ENCODE data around the gene TIMP2.

Gene TIMP2

GRCh38 chr17:78953356-78954350, 28.5 kb upstream of the TIMP2 start:
- no peak for DNase-seq (ENCODE audit: low read depth)
- H3K4me3 ChIP-seq (ENCODE audit: low read depth, low read length) = no peak overlapping the region
- TF ChIP-seq MAX (IDR thresholded peaks at IDR 0.05; ENCODE audit: low read depth, low read length) (no peak), POLR2A (IDR thresholded peaks at IDR 0.05; ENCODE audit: extremely low read depth, insufficient read length) (no peak), CTCF (IDR thresholded peaks at IDR 0.05; ENCODE audit: low read depth, low read length) (no peak), MYC (IDR thresholded peaks at IDR 0.05; ENCODE audit: low read depth, low read length) (no peak)

- H3K4me3 ChIP-seq (ENCODE audit: low read depth, low read length) = no peak overlapping the region
- no peak for DNase-seq (ENCODE audit: low read depth)
- TF ChIP-seq MAX (IDR thresholded peaks at IDR 0.05; ENCODE audit: low read depth, low read length) (no peak), MYC (IDR thresholded peaks at IDR 0.05; ENCODE audit: low read depth, low read length) (no peak), CTCF (IDR thresholded peaks at IDR 0.05; ENCODE audit: low read depth, low read length) (no peak), POLR2A (IDR thresholded peaks at IDR 0.05; ENCODE audit: extremely low read depth, insufficient read length) (no peak)
Observed at GRCh38 chr17:78952706-78953105, 27.5 kb upstream of the TIMP2 start.

- H3K4me3 ChIP-seq (ENCODE audit: low read depth, low read length) = no peak overlapping the region
- no peak for DNase-seq (ENCODE audit: low read depth)
- TF ChIP-seq MAX (IDR thresholded peaks at IDR 0.05; ENCODE audit: low read depth, low read length) = no peak
- TF ChIP-seq CTCF (IDR thresholded peaks at IDR 0.05; ENCODE audit: low read depth, low read length) = no peak
Observed at GRCh38 chr17:78951967-78952551, 26.9 kb upstream of the TIMP2 start.

GRCh38 chr17:78950870-78951269, 25.7 kb upstream of the TIMP2 start:
- TF ChIP-seq POLR2A (IDR thresholded peaks at IDR 0.05; ENCODE audit: extremely low read depth, insufficient read length) (no peak), CTCF (IDR thresholded peaks at IDR 0.05; ENCODE audit: low read depth, low read length) (no peak), MYC (IDR thresholded peaks at IDR 0.05; ENCODE audit: low read depth, low read length) (no peak), MAX (IDR thresholded peaks at IDR 0.05; ENCODE audit: low read depth, low read length) (no peak)
- no peak overlapping the region for H3K4me3 ChIP-seq (ENCODE audit: low read depth, low read length)
- DNase-seq (ENCODE audit: low read depth) = no peak

GRCh38 chr17:78947235-78948149, 22.3 kb upstream of the TIMP2 start:
- DNase-seq (ENCODE audit: low read depth) = no peak
- TF ChIP-seq MAX (IDR thresholded peaks at IDR 0.05; ENCODE audit: low read depth, low read length) = no peak
- no peak for TF ChIP-seq POLR2A (IDR thresholded peaks at IDR 0.05; ENCODE audit: extremely low read depth, insufficient read length)
- no peak for TF ChIP-seq CTCF (IDR thresholded peaks at IDR 0.05; ENCODE audit: low read depth, low read length)
- no peak for TF ChIP-seq MYC (IDR thresholded peaks at IDR 0.05; ENCODE audit: low read depth, low read length)
- no peak overlapping the region for H3K4me3 ChIP-seq (ENCODE audit: low read depth, low read length)
